GM18519 (cell line): ENCODE results near the gene FAM227B.
"Not testable (repeated sequence)": the region's sequence is repeated elsewhere in the genome, so short reads cannot be mapped to it uniquely, and the experiment has no call there.

Experiments
- ATAC-seq: cut with Tn5 transposase; IDR thresholded peaks from one replicate; pipeline ENCODE4 v1.9.1; 2021; ENCODE audit warnings: mild to moderate bottlenecking, moderate library complexity; ENCODE audit not compliant: unreplicated experiment, low FRiP score

FAM227B gene

GRCh38 chr15:49441356-49441755, 179.3 kb downstream of the FAM227B start:
- no peak for ATAC-seq

GRCh38 chr15:49439678-49440395, 180.8 kb downstream of the FAM227B start:
- no peak for ATAC-seq

GRCh38 chr15:49438962-49439631, 181.5 kb downstream of the FAM227B start:
- peak; percentile 66 for ATAC-seq

GRCh38 chr15:49436751-49437150, 183.9 kb downstream of the FAM227B start:
- ATAC-seq: no peak

GRCh38 chr15:49435174-49435573, 185.4 kb downstream of the FAM227B start:
- ATAC-seq: no peak

GRCh38 chr15:49430046-49430445, 190.6 kb downstream of the FAM227B start:
- ATAC-seq: no peak

- no peak for ATAC-seq
Observed at GRCh38 chr15:49428409-49429095, 192.1 kb downstream of the FAM227B start.

GRCh38 chr15:49427372-49427771, 193.2 kb downstream of the FAM227B start:
- ATAC-seq: no peak

GRCh38 chr15:49424954-49425353, 195.7 kb downstream of the FAM227B start:
- ATAC-seq: no peak

GRCh38 chr15:49423901-49424550, 196.6 kb downstream of the FAM227B start:
- ATAC-seq: no peak

- ATAC-seq: no peak
Observed at GRCh38 chr15:49423021-49423420, 197.6 kb downstream of the FAM227B start, which contains the start of gene FGF7. Gene FGF7, plus strand, starts transcription at chr15:49423242. Its CDS starts 1,056 bp downstream, at chr15:49424298.

- no peak for ATAC-seq
Observed at GRCh38 chr15:49421991-49422390, 198.6 kb downstream of the FAM227B start.

- ATAC-seq: no peak
Observed at GRCh38 chr15:49418811-49419210, 201.8 kb downstream of the FAM227B start.

- ATAC-seq: no peak
Observed at GRCh38 chr15:49415638-49416037, 205.0 kb downstream of the FAM227B start.

GRCh38 chr15:49415149-49415548, 205.5 kb downstream of the FAM227B start:
- no peak for ATAC-seq

GRCh38 chr15:49412797-49413196, 207.8 kb downstream of the FAM227B start:
- no peak for ATAC-seq

GRCh38 chr15:49410641-49411040, 210.0 kb downstream of the FAM227B start:
- no peak for ATAC-seq

- no peak for ATAC-seq
Observed at GRCh38 chr15:49406352-49407118, 214.1 kb downstream of the FAM227B start.

- ATAC-seq: not testable (repeated sequence)
Observed at GRCh38 chr15:49402515-49403296, 217.9 kb downstream of the FAM227B start.
